ENCODE results near the gene HIVEP2. TPM values are rescaled to one million over a fixed set of nuclear protein-coding genes. Genes with fewer than 3 reads are reported as not detected.

HIVEP2 gene
- total RNA-seq, 1 donor from 2014 or later: 18.6 TPM

GRCh38 chr6:142811923-142812322 lies 133.1 kb downstream of the HIVEP2 start:
- H3K36me3 ChIP-seq: no peaks in the 10 kb centered on the region
- no peaks in the 10 kb centered on the region for H3K27me3 ChIP-seq
- no peak overlapping the region for H3K27ac ChIP-seq
- ATAC-seq (no peak), DNase-seq (no peak)
- intact Hi-C loops (cut with DNase I): no loop called here
- no peaks in the 10 kb centered on the region for H3K9me3 ChIP-seq
- TF ChIP-seq CTCF (IDR thresholded peaks at IDR 0.05): no peak
- peaks cover 5% of the 10 kb centered on the region for H3K4me1 ChIP-seq
- no peak overlapping the region for H3K4me3 ChIP-seq

- no peak for TF ChIP-seq CTCF (IDR thresholded peaks at IDR 0.05)
- no peak for DNase-seq
- H3K27ac ChIP-seq: no peak overlapping the region
- no peak overlapping the region for H3K4me3 ChIP-seq
- no peaks in the 10 kb centered on the region for H3K27me3 ChIP-seq
- ATAC-seq: no peak
- no peaks in the 10 kb centered on the region for H3K36me3 ChIP-seq
- no peaks in the 10 kb centered on the region for H3K9me3 ChIP-seq
- H3K4me1 ChIP-seq: peaks cover 2% of the 10 kb centered on the region
- intact Hi-C loops (cut with DNase I): no loop called here
These were observed 133.9 kb downstream of the HIVEP2 start for GRCh38 chr6:142810952-142811514.

GRCh38 chr6:142809947-142810346 lies 135.0 kb downstream of the HIVEP2 start:
- intact Hi-C loops (cut with DNase I): no loop called here
- no peak overlapping the region for H3K27ac ChIP-seq
- H3K4me3 ChIP-seq: no peak overlapping the region
- no peak for TF ChIP-seq CTCF (IDR thresholded peaks at IDR 0.05)
- H3K4me1 ChIP-seq: no peaks in the 10 kb centered on the region
- no peaks in the 10 kb centered on the region for H3K27me3 ChIP-seq
- no peak for DNase-seq
- no peak for ATAC-seq
- H3K9me3 ChIP-seq: no peaks in the 10 kb centered on the region
- no peaks in the 10 kb centered on the region for H3K36me3 ChIP-seq

- Histone ChIP-seq H3K4me1 (no peaks in the 10 kb centered on the region), H3K4me3 (no peak overlapping the region), H3K9me3 (no peaks in the 10 kb centered on the region), H3K27ac (no peak overlapping the region), H3K36me3 (no peaks in the 10 kb centered on the region), H3K27me3 (no peaks in the 10 kb centered on the region)
- ATAC-seq (no peak), DNase-seq (no peak)
- intact Hi-C loops (cut with DNase I): no loop called here
- no peak for TF ChIP-seq CTCF (IDR thresholded peaks at IDR 0.05)
These were observed 136.4 kb downstream of the HIVEP2 start for GRCh38 chr6:142808405-142809061.

GRCh38 chr6:142805042-142805441 lies 139.9 kb downstream of the HIVEP2 start:
- ATAC-seq (peak; percentile 57), DNase-seq (no peak)
- H3K9me3 ChIP-seq: no peaks in the 10 kb centered on the region
- H3K36me3 ChIP-seq: no peaks in the 10 kb centered on the region
- H3K27me3 ChIP-seq: no peaks in the 10 kb centered on the region
- no peak overlapping the region for H3K27ac ChIP-seq
- no peaks in the 10 kb centered on the region for H3K4me1 ChIP-seq
- TF ChIP-seq CTCF (IDR thresholded peaks at IDR 0.05): no peak
- H3K4me3 ChIP-seq: no peak overlapping the region
- intact Hi-C loops (cut with DNase I): no loop called here

Data from upper lobe of right lung (tissue), 1 donor.